BJ (cell line): Measurements from ENCODE around the gene MEF2D. TPM values are rescaled to one million over a fixed set of nuclear protein-coding genes. Genes with fewer than 3 reads are reported as not detected.

ENCODE experiments used
- CTCF ChIA-PET: fragments of 350-600 bp; formaldehyde crosslinking; extraction: SDS; loops from one replicate; lab custom pipeline; 2021; ENCODE audit warnings: antibody characterized with exemption, inconsistent platforms; lab: Yijun Ruan, JAX
- POLR2A ChIA-PET: fragments of 300-600 bp; sonication (Branson Sonifier 250); formaldehyde crosslinking; extraction: SDS; loops from one replicate; lab custom pipeline; 2021; ENCODE audit warnings: antibody characterized with exemption; lab: Charles Lee
- DNase-seq: peaks from one replicate; pipeline ENCODE4 v3.0.0-alpha.2; 2011; ENCODE audit warnings: low read depth
- H3K27me3 ChIP-seq: 2 replicates; pipeline ENCODE4 v1.6.0; 2011; ENCODE audit warnings: low read length; ENCODE audit not compliant: control insufficient read depth, insufficient read depth
- H3K36me3 ChIP-seq: 2 replicates; pipeline ENCODE4 v1.5.1; 2011; ENCODE audit warnings: low read length; ENCODE audit not compliant: control insufficient read depth, insufficient read depth
- H3K4me3 ChIP-seq: 2 replicates; pipeline ENCODE4 v1.5.1; 2011; ENCODE audit warnings: low read depth, mild to moderate bottlenecking, control low read depth, low read length
- CTCF ChIP-seq: IDR thresholded peaks from 2 replicates; pipeline ENCODE4 v1.5.1; 2011; ENCODE audit warnings: low read depth, mild to moderate bottlenecking, control low read depth, inconsistent platforms, low read length, moderate library complexity; ENCODE audit not compliant: insufficient read depth
- polyA plus RNA-seq: library from polyadenylated mRNA; depleted of rRNA; stranded (reverse); fragments of >200 nt; gene quantifications from 2 replicates; pipeline ENCODE4 v1.2.3, GENCODE V29; 2011

The MEF2D gene
- polyA plus RNA-seq, 1 experiment: 15.1 TPM

GRCh38 chr1:156486421-156487344 lies 13.9 kb downstream of the MEF2D start:
- no peak for TF ChIP-seq CTCF
- CTCF ChIA-PET: interaction anchor here (1.8 kb wide), 1 partner anchor 10 kb away, joined by 4 read pairs; no protein-coding TSS in a partner anchor
- peaks cover 15% of the 10 kb centered on the region for H3K36me3 ChIP-seq
- POLR2A ChIA-PET: no interaction called here
- no peak for DNase-seq
- no peak overlapping the region for H3K4me3 ChIP-seq
- H3K27me3 ChIP-seq: no peaks in the 10 kb centered on the region

- ChIA-PET POLR2A (no interaction called here), CTCF (no interaction called here)
These were observed 14.6 kb downstream of the MEF2D start for GRCh38 chr1:156485984-156486383.

GRCh38 chr1:156484480-156485058 lies 16.0 kb downstream of the MEF2D start:
- no peak for DNase-seq
- H3K4me3 ChIP-seq: no peak overlapping the region
- no peaks in the 10 kb centered on the region for H3K27me3 ChIP-seq
- no peak for TF ChIP-seq CTCF
- peaks cover 30% of the 10 kb centered on the region for H3K36me3 ChIP-seq
- CTCF ChIA-PET: interaction anchor here (0.9 to 1.3 kb wide), 2 partner anchors 27 to 124 kb away, joined by 4 to 7 read pairs; no protein-coding TSS in a partner anchor
- POLR2A ChIA-PET: interaction anchor here (0.6 kb wide), 1 partner anchor 125 kb away, joined by 3 read pairs; no protein-coding TSS in a partner anchor

More at GRCh38 chr1:156485984-156486383, 14.6 kb downstream of the MEF2D start:
- TF ChIP-seq CTCF: no peak
- no peak for DNase-seq
- H3K4me3 ChIP-seq: no peak overlapping the region
- H3K27me3 ChIP-seq: no peaks in the 10 kb centered on the region
- H3K36me3 ChIP-seq: peaks cover 18% of the 10 kb centered on the region

GRCh38 chr1:156483397-156483796 lies 17.2 kb downstream of the MEF2D start:
- CTCF ChIA-PET: interaction anchor here (1.2 kb wide), 1 partner anchor 19 kb away, joined by 3 read pairs; no protein-coding TSS in a partner anchor
- Histone ChIP-seq H3K4me3 (no peak overlapping the region), H3K36me3 (peaks cover 37% of the 10 kb centered on the region), H3K27me3 (no peaks in the 10 kb centered on the region)
- POLR2A ChIA-PET: no interaction called here
- no peak for TF ChIP-seq CTCF
- DNase-seq: no peak

GRCh38 chr1:156482276-156482675 lies 18.3 kb downstream of the MEF2D start:
- TF ChIP-seq CTCF: no peak
- ChIA-PET POLR2A (no interaction called here), CTCF (interaction anchor here (0.6 to 2.3 kb wide), 4 partner anchors 9 to 233 kb away, joined by 3 to 31 read pairs (median 4); no protein-coding TSS in a partner anchor)
- no peak for DNase-seq
- H3K36me3 ChIP-seq: peaks cover 43% of the 10 kb centered on the region
- no peaks in the 10 kb centered on the region for H3K27me3 ChIP-seq
- no peak overlapping the region for H3K4me3 ChIP-seq
